ENCODE results near the gene CRYBG2.

- TF ChIP-seq POLR2AphosphoS5 (IDR thresholded peaks at IDR 0.05; ENCODE audit: low read depth, low read length): no peak; the same call in 1 of the 2 replicates
- peak; percentile 76 for TF ChIP-seq POLR2A (IDR thresholded peaks at IDR 0.05; ENCODE audit: low read depth, low read length)
Measured at GRCh38 chr1:26317612-26318337, 36.2 kb downstream of the CRYBG2 start, which contains the start of gene CD52.
